H1 (cell line): ENCODE data around the gene NPSR1. TPM values are rescaled to one million over a fixed set of nuclear protein-coding genes. Genes with fewer than 3 reads are reported as not detected.

Experiments
- CTCF ChIA-PET: fragments of 300-600 bp; sonication (Branson Sonifier 250); formaldehyde crosslinking; loops from one replicate; lab custom pipeline; 2021; ENCODE audit not compliant: partially characterized antibody; lab: Charles Lee
- POLR2A ChIA-PET: fragments of 300-600 bp; sonication (Branson Sonifier 250); formaldehyde crosslinking; loops from one replicate; lab custom pipeline; 2021; ENCODE audit warnings: inconsistent platforms; ENCODE audit not compliant: partially characterized antibody; lab: Charles Lee
- DNase-seq, 2 experiments: peaks; one replicate each; pipeline versions ENCODE4 v3.0.0 to v3.0.0-alpha.2; 2010 to 2022; ENCODE audit warnings: low spot score in 2 of 2, low read depth in 1 of 2, mixed read lengths in 1 of 2
- FAIRE-seq: peaks from 2 replicates; lab custom pipeline; 2011; peaks lifted over from hg19 to GRCh38; lab: Jason Lieb, UNC
- H2AFZ ChIP-seq: 2 replicates; pipeline ENCODE4 v1.8.1; 2012; ENCODE audit warnings: low read length, inconsistent platforms
- H2AK5ac ChIP-seq: 2 replicates; pipeline ENCODE4 v1.6.1; 2013; ENCODE audit warnings: low read depth, low read length
- H2BK120ac ChIP-seq: replicated peaks from 2 replicates; pipeline ENCODE3; 2013; ENCODE audit warnings: low read depth, low read length, inconsistent platforms
- H2BK12ac ChIP-seq: 2 replicates; pipeline ENCODE4 v1.6.1; 2013; ENCODE audit warnings: low read depth, low read length
- H2BK15ac ChIP-seq: 2 replicates; pipeline ENCODE4 v1.6.1; 2013; ENCODE audit warnings: low read length
- H2BK20ac ChIP-seq: 2 replicates; pipeline ENCODE4 v1.6.1; 2013; ENCODE audit warnings: low read length
- H2BK5ac ChIP-seq: 2 replicates; pipeline ENCODE4 v1.6.1; 2013; ENCODE audit warnings: low read depth, low read length
- H3K14ac ChIP-seq: 2 replicates; pipeline ENCODE4 v1.6.1; 2013; ENCODE audit warnings: inconsistent platforms; ENCODE audit not compliant: insufficient read length
- H3K18ac ChIP-seq: 2 replicates; pipeline ENCODE4 v1.6.1; 2013; ENCODE audit warnings: low read length; ENCODE audit errors: extremely low read depth
- H3K23ac ChIP-seq: 2 replicates; pipeline ENCODE4 v1.6.1; 2013; ENCODE audit warnings: inconsistent platforms; ENCODE audit not compliant: insufficient read length
- H3K23me2 ChIP-seq: 2 replicates; pipeline ENCODE4 v1.6.1; 2013; ENCODE audit warnings: low read depth, low read length
- H3K27ac ChIP-seq: 2 replicates; pipeline ENCODE4 v1.6.1; 2011; ENCODE audit warnings: low read depth, low read length, inconsistent platforms
- H3K27me3 ChIP-seq, 4 experiments: replicated peaks in 1 of 4; 1 replicate in 1 of 4; 2 replicates in 3 of 4; pipeline versions ENCODE4 v1.6.1 to v1.8.1; 2011 to 2013; ENCODE audit warnings: low read length in 3 of 4, mild to moderate bottlenecking in 3 of 4, inconsistent platforms in 2 of 4, mixed read lengths in 2 of 4, moderate library complexity in 1 of 4; ENCODE audit not compliant: control insufficient read depth in 3 of 4, insufficient read depth in 3 of 4; ENCODE audit errors: extremely low read depth in 1 of 4
- H3K36me3 ChIP-seq, 4 experiments: 2 replicates each; pipeline versions ENCODE4 v1.6.1 to v1.8.1; 2011 to 2013; ENCODE audit warnings: mild to moderate bottlenecking in 4 of 4, low read length in 3 of 4, moderate library complexity in 2 of 4, control low read depth in 1 of 4, inconsistent platforms in 1 of 4; ENCODE audit not compliant: insufficient read depth in 4 of 4, control insufficient read depth in 2 of 4
- H3K4ac ChIP-seq: replicated peaks from 2 replicates; pipeline ENCODE3; 2013; ENCODE audit warnings: low read length, low read depth, mixed read lengths, inconsistent platforms; ENCODE audit not compliant: insufficient read length
- H3K4me1 ChIP-seq, 4 experiments: replicated peaks in 1 of 4; 1 replicate in 1 of 4; 2 replicates in 3 of 4; pipeline versions ENCODE4 v1.6.1 to v1.8.1; 2011 to 2013; ENCODE audit warnings: low read length in 3 of 4, inconsistent platforms in 2 of 4, mixed read lengths in 1 of 4; ENCODE audit not compliant: insufficient read depth in 4 of 4, control insufficient read depth in 3 of 4
- H3K4me2 ChIP-seq, 2 experiments: 2 replicates each; pipeline versions ENCODE4 v1.6.1 to v1.8.1; 2011 to 2013; ENCODE audit warnings: low read depth in 2 of 2, low read length in 2 of 2, control low read depth in 1 of 2, inconsistent platforms in 1 of 2, mild to moderate bottlenecking in 1 of 2; ENCODE audit not compliant: insufficient read depth in 1 of 2
- H3K4me3 ChIP-seq, 4 experiments: fragments of 200-600, 300-600 bp in 1 of 4; sonication (generic), shearing (Covaris generic), sonication (Bioruptor Twin) in 1 of 4; 2 replicates each; pipeline versions ENCODE4 v1.5.1 to v1.8.1; 2011 to 2016; ENCODE audit warnings: low read length in 4 of 4, low read depth in 3 of 4, control low read depth in 2 of 4, inconsistent platforms in 2 of 4, mild to moderate bottlenecking in 2 of 4, mixed read lengths in 1 of 4, moderate library complexity in 1 of 4; ENCODE audit not compliant: insufficient read depth in 2 of 4; ENCODE audit errors: extremely low read depth in 1 of 4
- H3K56ac ChIP-seq: replicated peaks from 2 replicates; pipeline ENCODE3; 2013; ENCODE audit warnings: low read depth, mild to moderate bottlenecking, mixed read lengths, low read length, inconsistent platforms; ENCODE audit not compliant: insufficient read length
- H3K79me1 ChIP-seq: 2 replicates; pipeline ENCODE4 v1.6.1; 2013; ENCODE audit warnings: low read depth, low read length, control low read depth
- H3K79me2 ChIP-seq, 2 experiments: 2 replicates each; pipeline versions ENCODE4 v1.6.1 to v1.8.1; 2012 to 2013; ENCODE audit warnings: low read length in 2 of 2, mild to moderate bottlenecking in 2 of 2, inconsistent platforms in 1 of 2; ENCODE audit not compliant: insufficient read depth in 2 of 2, control insufficient read depth in 1 of 2
- H3K9ac ChIP-seq, 4 experiments: replicated peaks in 1 of 4; 1 replicate in 1 of 4; 2 replicates in 3 of 4; pipeline versions ENCODE4 v1.6.1 to v1.8.1; 2011 to 2013; ENCODE audit warnings: low read depth in 3 of 4, low read length in 3 of 4, control low read depth in 2 of 4, mild to moderate bottlenecking in 2 of 4, moderate library complexity in 2 of 4, inconsistent platforms in 1 of 4; ENCODE audit errors: extremely low read depth in 1 of 4
- H3K9me3 ChIP-seq, 2 experiments: 2 replicates each; pipeline versions ENCODE4 v1.6.1 to v1.8.1; 2012 to 2013; ENCODE audit warnings: mild to moderate bottlenecking in 2 of 2, moderate library complexity in 2 of 2, control low read depth in 1 of 2, inconsistent platforms in 1 of 2, low read depth in 1 of 2, low read length in 1 of 2, mixed read lengths in 1 of 2; ENCODE audit not compliant: insufficient read depth in 2 of 2
- H4K20me1 ChIP-seq, 2 experiments: replicated peaks in 1 of 2; 2 replicates each; pipeline versions ENCODE3 to v1.8.1; 2011 to 2013; ENCODE audit warnings: inconsistent platforms in 2 of 2, low read length in 2 of 2, mild to moderate bottlenecking in 1 of 2; ENCODE audit not compliant: insufficient read depth in 2 of 2, control insufficient read depth in 1 of 2
- H4K5ac ChIP-seq: 2 replicates; pipeline ENCODE4 v1.6.1; 2013; ENCODE audit warnings: low read length, low read depth, mixed read lengths, inconsistent platforms; ENCODE audit not compliant: insufficient read length
- H4K8ac ChIP-seq: 2 replicates; pipeline ENCODE4 v1.8.0; 2013; ENCODE audit warnings: mild to moderate bottlenecking, moderate library complexity, low read length, inconsistent platforms; ENCODE audit not compliant: insufficient read depth; ENCODE audit errors: extremely low read depth
- H4K91ac ChIP-seq: replicated peaks from 2 replicates; pipeline ENCODE3; 2013; ENCODE audit warnings: low read length, mixed read lengths, inconsistent platforms; ENCODE audit not compliant: insufficient read length
- CHD1 ChIP-seq: IDR thresholded peaks from 2 replicates; pipeline ENCODE4 v1.6.1; 2012; ENCODE audit warnings: low read depth, low read length, improper control_type of control experiment
- PHF8 ChIP-seq: fragments of 200-600 bp; sonication (generic); conservative IDR thresholded peaks from 2 replicates; pipeline ENCODE4 v1.7.1; 2012; ENCODE audit warnings: low read depth, mild to moderate bottlenecking, inconsistent platforms, low read length, moderate library complexity
- RAD21 ChIP-seq, 2 experiments: IDR thresholded peaks in 1 of 2; conservative IDR thresholded peaks in 1 of 2; 2 replicates each; pipeline ENCODE4 v1.6.1; 2011; ENCODE audit warnings: low read depth in 2 of 2, low read length in 2 of 2, improper control_type of control experiment in 1 of 2, inconsistent platforms in 1 of 2, mild to moderate bottlenecking in 1 of 2, moderate library complexity in 1 of 2
- RFX5 ChIP-seq: IDR thresholded peaks from 2 replicates; pipeline ENCODE4 v1.6.1; 2011; ENCODE audit warnings: low read depth, low read length, improper control_type of control experiment, borderline replicate concordance
- TAF1 ChIP-seq: IDR thresholded peaks from 2 replicates; pipeline ENCODE4 v1.6.1; 2011; ENCODE audit warnings: mild to moderate bottlenecking, low read depth, low read length
- TAF7 ChIP-seq: optimal IDR thresholded peaks from 2 replicates; pipeline ENCODE3; 2011; ENCODE audit warnings: low read depth, mild to moderate bottlenecking, inconsistent platforms, low read length, moderate library complexity, borderline replicate concordance
- TEAD4 ChIP-seq: IDR thresholded peaks from 2 replicates; pipeline ENCODE4 v1.6.1; 2012; ENCODE audit warnings: low read depth, low read length, inconsistent platforms, mixed read lengths
- WGBS, 2 experiments: shearing (Covaris generic) in 1 of 2; methylation state at CpG; one replicate each; pipeline versions ENCODE4 v1.1.6 to v1.1.7; 2013 to 2015; ENCODE audit warnings: low lambda C conversion rate in 2 of 2, mixed read lengths in 2 of 2, inconsistent platforms in 1 of 2, low coverage in 1 of 2, missing lambda C conversion rate in 1 of 2; ENCODE audit not compliant: insufficient replicate concordance in 2 of 2, insufficient coverage in 1 of 2, insufficient read length in 1 of 2; ENCODE audit errors: extremely low coverage in 1 of 2, missing lambda C conversion rate in 1 of 2; 5-methylcytosine and 5-hydroxymethylcytosine counted together
- polyA plus RNA-seq, 7 experiments: library from polyadenylated mRNA; depleted of rRNA in 3 of 7; stranded (reverse) in 5 of 7; unstranded in 2 of 7; fragments of >200 nt in 5 of 7; fragments of 200-250 nt in 2 of 7; gene quantifications; 1 replicate in 5 of 7; 2 replicates in 1 of 7; 4 replicates in 1 of 7; pipeline versions ENCODE4 v1.2.1 to v1.2.3, GENCODE V29; 2011 to 2013; ENCODE audit warnings: missing spikeins in 2 of 7, mixed read lengths in 2 of 7
- total RNA-seq: library from RNA; stranded (reverse); fragmentation: NEBNext Ultra II Directional; extraction: Animal tissue kit (Norgen Biotek cat#: 25700); gene quantifications from 2 replicates; pipeline ENCODE4 v1.2.1, GENCODE V29; 2021

NPSR1 gene
- total and polyA plus RNA-seq, 2 of the 8 experiments (the other 6 are each of a cell fraction or from before 2014, with no cell fraction given), result not detected

- Histone ChIP-seq H3K4ac (no peak overlapping the region), H2BK15ac (no peak overlapping the region), H3K4me3 (no peak overlapping the region), H4K91ac (no peak overlapping the region), H2BK20ac (no peak overlapping the region), H2BK5ac (no peak overlapping the region), H3K14ac (no peak overlapping the region), H3K9ac (no peak overlapping the region), H4K5ac (no peak overlapping the region), H3K18ac (no peak overlapping the region), H3K79me2 (no peaks in the 10 kb centered on the region), H3K4me2 (no peak overlapping the region), H3K4me1 (peaks cover 0 to 7% (median 0%) of the 10 kb centered on the region in 4 experiments; a peak in 1 of 7 replicates), H3K9me3 (no peaks in the 10 kb centered on the region), H2AFZ (no peak overlapping the region), H3K23ac (no peak overlapping the region), H3K56ac (no peak overlapping the region), H2AK5ac (no peak overlapping the region), H3K27ac (no peak overlapping the region), H2BK120ac (no peak overlapping the region), H3K36me3 (no peaks in the 10 kb centered on the region), H4K20me1 (no peaks in the 10 kb centered on the region), H2BK12ac (no peak overlapping the region), H3K27me3 (no peaks in the 10 kb centered on the region), H4K8ac (no peak overlapping the region), H3K23me2 (no peaks in the 10 kb centered on the region), H3K79me1 (no peaks in the 10 kb centered on the region)
- ChIA-PET CTCF (interaction anchor here (1.7 kb wide), 1 partner anchor 8 kb away, joined by 8 read pairs; no protein-coding TSS in a partner anchor), POLR2A (no interaction called here)
- FAIRE-seq (no peak), DNase-seq (no peak)
- TF ChIP-seq CHD1 (no peak), RAD21 (IDR thresholded peaks at IDR 0.05 in 1 of 2, conservative IDR thresholded peaks at IDR 0.05 in 1 of 2; ENCODE audit: low read depth in 2 of 2, low read length in 2 of 2) (no peak), TAF7 (no peak), TAF1 (no peak), RFX5 (no peak), TEAD4 (no peak), PHF8 (no peak)
- 88% methylated on average over 11 of the region's 11 CpGs; no CpG with 5 or more reads in 1 of the 2 experiments for WGBS, 2 experiments
Observed at GRCh38 chr7:34751725-34752643, 94.0 kb downstream of the NPSR1 start.
